Esophagus muscularis mucosa (tissue), 4 donors: ENCODE measurements around the gene CHAT. TPM values are rescaled to one million over a fixed set of nuclear protein-coding genes. Genes with fewer than 3 reads are reported as not detected.

Experiments used
- DNase-seq: peaks from one replicate; pipeline ENCODE4 v3.0.0-alpha.2; 2017; ENCODE audit errors: extremely low spot score
- H3K27ac ChIP-seq, 4 donors: fragments of 200-600 bp; sonication (generic); replicated peaks in 1 of 4; 1 replicate in 3 of 4; 2 replicates in 1 of 4; pipeline ENCODE4 v1.5.1; 2016 to 2019; ENCODE audit warnings: mild to moderate bottlenecking in 1 of 4
- H3K27me3 ChIP-seq, 4 donors: fragments of 200-600 bp; sonication (generic); one replicate each; pipeline versions ENCODE4 v1.5.1 to v1.6.0; 2016 to 2019
- H3K36me3 ChIP-seq, 4 donors: fragments of 200-600 bp; sonication (generic); one replicate each; pipeline ENCODE4 v1.5.1; 2016 to 2019
- H3K4me1 ChIP-seq, 4 donors: fragments of 200-600 bp; sonication (generic); one replicate each; pipeline ENCODE4 v1.5.1; 2016 to 2019
- H3K4me3 ChIP-seq, 4 donors: fragments of 200-600 bp; sonication (generic); 1 replicate in 2 of 4; 2 replicates in 2 of 4; pipeline ENCODE4 v1.5.1; 2016 to 2019; ENCODE audit warnings: mild to moderate bottlenecking in 4 of 4, moderate library complexity in 1 of 4
- H3K9me3 ChIP-seq, 4 donors: fragments of 200-600 bp; sonication (generic); 1 replicate in 3 of 4; 2 replicates in 1 of 4; pipeline ENCODE4 v1.5.1; 2016 to 2019
- CTCF ChIP-seq, 3 experiments: fragments of 200-600 bp in 2 of 3; fragments of 450-650 bp in 1 of 3; sonication (generic) in 2 of 3; IDR thresholded peaks; one replicate each; pipeline ENCODE4 v1.5.1; 2017 to 2019; ENCODE audit warnings: antibody characterized with exemption in 3 of 3, mild to moderate bottlenecking in 2 of 3, moderate library complexity in 1 of 3
- EP300 ChIP-seq: sonication (generic); formaldehyde crosslinking; IDR thresholded peaks from one replicate; pipeline ENCODE4 v1.6.1; 2017; ENCODE audit warnings: antibody characterized with exemption
- POLR2A ChIP-seq: fragments of 450-650 bp; IDR thresholded peaks from one replicate; pipeline ENCODE4 v1.6.1; 2017; ENCODE audit warnings: antibody characterized with exemption, moderate library complexity, mild to moderate bottlenecking, low read depth
- POLR2AphosphoS5 ChIP-seq, 2 donors: sonication (generic); formaldehyde crosslinking; IDR thresholded peaks; one replicate each; pipeline ENCODE4 v1.6.1; 2017; ENCODE audit warnings: antibody characterized with exemption in 2 of 2
- WGBS: methylation state at CpG from one replicate; pipeline ENCODE4 v1.1.5; 2018; 5-methylcytosine and 5-hydroxymethylcytosine counted together
- intact Hi-C: fragments of 100-400 bp; cut with DNase I; formaldehyde crosslinking; loops from one replicate; pipeline ENCODE4 v1.15.1; 2023
- total RNA-seq, 4 donors: library from RNA; depleted of rRNA; stranded (reverse); fragments of >200 nt; gene quantifications; one replicate each; pipeline versions ENCODE4 v1.1.0 to v1.2.1, GENCODE V29; 2016

The CHAT gene
- total RNA-seq, 4 donors from 2014 or later, result 0.17 TPM; not detected in 3

DNA sequence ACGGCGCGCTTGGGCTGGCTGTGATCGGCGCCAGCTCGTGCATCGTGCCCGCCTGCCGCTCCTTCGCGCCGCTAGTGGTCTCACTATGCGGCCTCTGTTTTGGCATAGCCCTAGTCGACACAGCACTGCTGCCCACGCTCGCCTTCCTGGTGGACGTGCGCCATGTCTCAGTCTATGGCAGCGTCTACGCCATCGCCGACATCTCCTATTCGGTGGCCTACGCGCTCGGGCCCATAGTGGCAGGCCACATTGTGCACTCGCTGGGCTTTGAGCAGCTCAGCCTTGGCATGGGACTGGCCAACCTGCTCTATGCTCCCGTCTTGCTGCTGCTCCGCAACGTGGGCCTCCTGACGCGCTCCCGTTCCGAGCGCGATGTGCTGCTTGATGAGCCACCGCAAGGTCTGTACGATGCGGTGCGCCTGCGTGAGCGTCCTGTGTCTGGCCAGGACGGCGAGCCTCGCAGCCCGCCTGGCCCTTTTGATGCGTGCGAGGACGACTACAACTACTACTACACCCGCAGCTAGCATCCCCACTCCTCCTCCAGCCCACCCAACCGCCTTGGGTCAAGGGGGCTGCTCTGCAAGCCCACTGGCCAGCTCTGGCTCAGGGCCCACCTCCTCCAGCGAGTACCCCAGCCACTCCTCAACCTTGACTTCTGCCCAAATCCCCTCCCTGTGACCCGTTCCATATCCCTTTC lies 1.9 kb upstream of the CHAT start:
- intact Hi-C loops, result no loop called here
- Histone ChIP-seq H3K27ac (no peak overlapping the region), H3K9me3 (no peaks in the 10 kb centered on the region), H3K27me3 (peaks cover 0 to 100% (median 57%) of the 10 kb centered on the region in 4 donors), H3K4me1 (peaks cover 5 to 52% (median 35%) of the 10 kb centered on the region in 4 donors), H3K36me3 (no peaks in the 10 kb centered on the region), H3K4me3 (no peak overlapping the region)
- no peak for DNase-seq
- no peak for TF ChIP-seq EP300
- TF ChIP-seq CTCF (IDR thresholded peaks at IDR 0.05), result no peak
- no peak for TF ChIP-seq POLR2A
- no peak for TF ChIP-seq POLR2AphosphoS5 (IDR thresholded peaks at IDR 0.05)
- WGBS, result 0% methylated on average over 3 of the region's 53 CpGs

- H3K9me3 ChIP-seq, result no peaks in the 10 kb centered on the region
- intact Hi-C loops, result no loop called here
- H3K4me1 ChIP-seq, result peaks cover 5 to 49% (median 33%) of the 10 kb centered on the region in 4 donors
- H3K36me3 ChIP-seq, result no peaks in the 10 kb centered on the region
- DNase-seq, result no peak
- no peak for TF ChIP-seq EP300
- TF ChIP-seq CTCF (IDR thresholded peaks at IDR 0.05), result no peak
- TF ChIP-seq POLR2AphosphoS5 (IDR thresholded peaks at IDR 0.05), result no peak
- TF ChIP-seq POLR2A, result no peak
- H3K27ac ChIP-seq, result no peak overlapping the region
- WGBS, result 4% methylated on average over 13 of the region's 29 CpGs
- H3K27me3 ChIP-seq, result peaks cover 0 to 100% (median 54%) of the 10 kb centered on the region in 4 donors
- no peak overlapping the region for H3K4me3 ChIP-seq
Measured at GRCh38 chr10:49612513-49613164, 1.2 kb upstream of the CHAT start.

- Histone ChIP-seq H3K27me3 (peaks cover 0 to 100% (median 51%) of the 10 kb centered on the region in 4 donors), H3K4me1 (peaks cover 5 to 49% (median 33%) of the 10 kb centered on the region in 4 donors), H3K36me3 (no peaks in the 10 kb centered on the region), H3K27ac (no peak overlapping the region), H3K4me3 (no peak overlapping the region), H3K9me3 (no peaks in the 10 kb centered on the region)
- DNase-seq, result no peak
- intact Hi-C loops, result no loop called here
- 6% methylated on average over 10 of the region's 23 CpGs for WGBS
- TF ChIP-seq EP300, result no peak
- TF ChIP-seq POLR2AphosphoS5 (IDR thresholded peaks at IDR 0.05), result no peak
- TF ChIP-seq POLR2A, result no peak
- no peak for TF ChIP-seq CTCF (IDR thresholded peaks at IDR 0.05)
Measured at GRCh38 chr10:49613165-49613881, 514 bp upstream of the CHAT start.

DNA sequence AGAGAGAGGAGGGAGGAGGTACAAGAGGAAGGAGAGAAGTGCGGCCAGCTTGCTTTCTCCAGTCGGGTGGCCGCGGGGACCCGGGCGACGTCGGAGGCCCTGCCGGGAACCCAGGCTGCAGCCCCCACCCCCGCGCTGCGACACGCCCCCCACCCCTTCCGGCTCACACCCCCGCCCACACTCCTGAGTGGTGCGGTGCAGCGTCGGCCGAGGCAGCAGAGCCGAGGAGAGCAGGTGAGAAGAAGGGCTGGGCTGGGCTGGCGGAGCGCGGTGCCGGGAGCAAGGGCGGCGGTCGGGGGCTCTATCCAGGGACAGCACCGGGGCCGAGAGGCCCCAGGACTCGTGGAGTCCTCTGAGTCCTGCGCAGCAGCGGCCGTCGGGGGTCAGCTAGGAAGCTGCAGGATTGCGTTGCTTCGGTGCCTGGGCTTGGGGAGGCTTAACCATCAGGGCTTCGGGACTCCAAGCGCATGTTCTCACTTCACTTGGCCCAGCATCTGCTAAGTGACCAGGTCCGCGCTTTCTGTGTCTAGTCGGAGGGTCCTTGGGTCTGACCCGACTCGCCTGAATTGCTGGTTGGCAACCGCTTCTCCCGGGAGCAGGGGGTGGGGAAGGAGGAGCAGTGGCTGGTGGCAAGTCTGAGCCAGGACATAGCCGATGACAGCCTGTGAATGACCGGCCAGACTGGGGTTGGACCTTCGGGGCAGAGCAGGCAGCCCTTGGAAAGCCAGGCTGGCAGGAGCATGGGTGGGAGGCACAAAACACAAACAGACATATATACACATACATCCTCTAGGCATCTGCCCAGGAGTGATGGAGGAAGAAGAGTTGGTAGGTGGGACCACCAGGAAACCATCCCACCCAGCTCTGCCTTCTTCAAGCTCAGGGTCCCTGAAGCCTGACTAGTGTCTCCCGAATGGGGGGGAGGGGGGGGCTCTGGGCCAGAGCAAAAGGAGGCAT lies 683 bp downstream of the CHAT start:
- intact Hi-C loops, result no loop called here
- no peaks in the 10 kb centered on the region for H3K36me3 ChIP-seq
- WGBS, result 7% methylated on average over 44 of the region's 49 CpGs
- TF ChIP-seq EP300 (no peak), POLR2AphosphoS5 (IDR thresholded peaks at IDR 0.05) (no peak), POLR2A (no peak), CTCF (IDR thresholded peaks at IDR 0.05) (no peak)
- H3K9me3 ChIP-seq, result no peaks in the 10 kb centered on the region
- H3K4me1 ChIP-seq, result peaks cover 5 to 41% (median 28%) of the 10 kb centered on the region in 4 donors
- DNase-seq, result no peak
- peaks cover 0 to 99% (median 43%) of the 10 kb centered on the region in 4 donors for H3K27me3 ChIP-seq
- no peak overlapping the region for H3K4me3 ChIP-seq
- no peak overlapping the region for H3K27ac ChIP-seq
